ENCODE data around the gene PARP16.
A peak's percentile ranks its signal among the peaks of the same experiment; 100 is the strongest.
"Not testable (repeated sequence)": the region's sequence is repeated elsewhere in the genome, so short reads cannot be mapped to it uniquely, and the experiment has no call there.

The PARP16 gene

DNA sequence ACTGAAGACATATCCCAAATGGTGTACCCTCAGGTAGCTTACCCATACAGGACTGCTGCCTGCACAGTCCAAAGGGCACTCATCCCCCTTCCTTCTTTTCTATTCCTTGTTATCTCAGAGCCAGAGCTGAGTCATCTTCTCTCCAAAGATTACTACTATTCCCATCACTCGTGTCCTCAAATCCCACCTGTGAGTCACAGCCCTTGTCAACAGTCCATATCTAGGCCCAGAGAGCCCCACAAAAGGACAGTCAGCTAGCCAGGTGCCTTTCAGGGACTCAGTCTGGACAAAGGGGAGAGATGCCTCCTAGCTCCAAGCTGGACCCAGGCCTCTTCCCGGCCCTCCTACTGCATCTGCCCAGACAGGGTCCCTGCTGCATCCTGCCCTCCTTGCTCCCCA, 11.0 kb downstream of the PARP16 start:
- DNase-seq (ENCODE audit: low read depth): no peak

GRCh38 chr15:65275104-65275727, 11.5 kb downstream of the PARP16 start:
- DNase-seq (ENCODE audit: low read depth): no peak

DNA sequence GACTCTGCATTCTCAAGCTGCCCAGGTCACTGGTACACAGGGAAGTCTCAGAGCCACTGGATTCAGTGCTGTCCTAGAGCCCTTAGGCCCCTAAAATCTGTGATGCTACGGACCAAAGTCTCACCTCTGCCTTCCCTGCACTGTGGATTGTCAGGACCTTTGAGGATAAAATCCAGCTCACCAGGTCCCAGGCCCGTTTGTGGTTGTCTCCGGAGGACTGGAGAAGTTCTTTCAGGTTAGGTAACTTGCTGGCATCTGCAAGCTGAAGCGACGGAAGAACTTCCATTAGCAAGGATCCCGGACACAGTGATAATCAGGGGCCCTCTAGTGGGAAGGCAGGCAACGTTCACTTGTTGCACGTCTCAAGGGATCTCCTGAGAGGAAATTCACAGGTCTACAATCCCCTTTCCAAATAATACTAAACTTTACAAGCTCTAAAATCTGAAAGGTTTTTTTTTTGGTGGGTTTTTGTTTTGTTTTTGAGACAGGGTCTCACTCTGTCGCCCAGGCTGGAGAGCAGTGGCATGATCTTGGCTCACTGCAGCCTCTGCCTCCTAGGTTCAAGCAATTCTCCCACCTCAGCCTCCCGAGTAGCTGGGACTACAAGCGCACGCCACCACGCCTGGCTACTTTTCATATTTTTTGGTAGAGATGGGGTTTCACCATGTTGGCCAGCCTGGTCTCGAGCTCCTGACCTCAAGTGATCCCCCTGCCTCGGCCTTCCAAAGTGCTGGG, 15.7 kb downstream of the PARP16 start:
- DNase-seq (ENCODE audit: low read depth): peak; percentile 64

- no peak for DNase-seq (ENCODE audit: low read depth)
Observed at GRCh38 chr15:65268411-65268810, 18.3 kb downstream of the PARP16 start.

- DNase-seq (ENCODE audit: low read depth): no peak
Observed at GRCh38 chr15:65266469-65266868, 20.2 kb downstream of the PARP16 start.

- DNase-seq (ENCODE audit: low read depth): no peak
Observed at GRCh38 chr15:65264863-65265430, 21.7 kb downstream of the PARP16 start.

- DNase-seq (ENCODE audit: low read depth): no peak
Observed at GRCh38 chr15:65263313-65263712, 23.4 kb downstream of the PARP16 start.

GRCh38 chr15:65260968-65261367, 25.7 kb downstream of the PARP16 start:
- DNase-seq (ENCODE audit: low read depth): no peak

- no peak for DNase-seq (ENCODE audit: low read depth)
Observed at GRCh38 chr15:65259367-65259797, 27.3 kb downstream of the PARP16 start.

GRCh38 chr15:65258375-65259262, 28.1 kb downstream of the PARP16 start:
- DNase-seq (ENCODE audit: low read depth): no peak

- no peak for DNase-seq (ENCODE audit: low read depth)
Observed at GRCh38 chr15:65255486-65256140, 31.1 kb downstream of the PARP16 start.

DNA sequence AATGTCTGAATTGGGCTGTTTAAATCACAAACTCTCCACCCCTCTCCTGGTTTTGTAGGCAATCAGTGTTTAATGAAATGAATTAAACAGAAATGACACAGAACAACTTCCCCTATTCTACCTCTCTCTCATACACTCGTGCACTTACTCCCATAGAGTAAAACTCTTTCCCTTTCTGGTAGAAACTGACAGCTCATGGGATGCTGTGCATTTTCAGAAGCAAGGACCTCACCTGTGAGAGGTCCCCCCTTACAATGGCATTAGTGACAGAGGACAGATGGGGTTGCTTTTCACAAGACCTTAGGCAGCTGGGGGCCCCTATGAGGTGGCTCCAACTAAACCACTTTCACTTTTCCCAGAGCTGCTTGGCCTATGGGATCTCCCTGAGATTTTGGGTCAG, 31.9 kb downstream of the PARP16 start:
- no peak for DNase-seq (ENCODE audit: low read depth)

GRCh38 chr15:65254356-65254755, 32.3 kb downstream of the PARP16 start:
- no peak for DNase-seq (ENCODE audit: low read depth)

- DNase-seq (ENCODE audit: low read depth): no peak
Observed at GRCh38 chr15:65249641-65250040, 37.0 kb downstream of the PARP16 start.

DNA sequence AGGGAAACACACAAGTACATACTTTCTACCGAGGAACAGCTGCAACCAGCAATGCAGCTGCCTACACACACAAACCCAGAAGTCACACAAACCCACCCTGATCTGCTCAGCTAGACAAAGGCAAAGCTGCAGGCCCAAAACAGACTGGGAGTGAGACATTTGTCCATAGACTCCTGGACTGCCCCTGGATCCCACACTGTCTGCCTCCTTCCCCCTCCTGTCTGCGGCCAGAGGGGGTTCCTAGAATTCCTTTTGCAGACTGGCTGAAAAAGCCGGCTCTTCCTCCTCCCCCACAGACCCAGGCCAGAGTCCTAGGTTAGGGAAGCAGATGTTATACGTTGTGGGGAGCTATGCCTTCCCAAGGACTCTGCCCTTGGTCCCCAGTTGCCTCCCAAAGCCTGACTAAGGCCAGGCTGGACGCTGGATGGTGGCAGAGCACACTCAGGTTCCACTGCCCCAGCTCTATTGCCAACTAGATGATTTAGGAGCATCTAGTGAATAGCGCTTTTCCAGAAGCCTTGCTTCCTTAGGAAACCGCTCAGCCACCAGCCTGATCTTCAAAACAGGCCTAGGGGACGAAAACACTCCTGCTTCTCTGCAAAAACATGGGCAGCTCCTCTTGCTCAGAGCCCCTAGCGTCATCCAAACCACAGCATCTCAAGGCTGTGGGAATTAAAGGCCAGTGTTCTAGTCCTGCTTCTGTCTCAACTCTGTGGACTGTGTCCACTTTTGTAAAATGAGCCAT, 38.0 kb downstream of the PARP16 start:
- DNase-seq (ENCODE audit: low read depth): no peak

DNA sequence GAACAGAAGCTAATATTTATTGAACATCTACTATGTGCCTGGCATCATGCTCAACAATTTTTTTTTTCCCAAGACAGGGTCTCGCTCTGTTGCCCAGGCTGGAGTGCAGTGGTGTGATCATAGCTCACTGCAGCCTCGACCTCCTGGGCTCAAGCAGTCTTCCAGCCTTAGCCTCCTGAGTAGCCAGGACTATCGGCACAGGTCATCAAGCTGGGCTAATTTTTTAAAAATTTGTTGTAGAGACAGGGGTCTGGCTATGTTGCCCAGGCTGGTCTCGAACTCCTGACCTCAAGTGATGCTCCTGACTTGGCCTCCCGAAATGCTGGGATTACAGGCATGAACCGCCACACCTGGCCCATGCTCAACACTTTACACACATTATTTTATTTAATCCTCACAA, 39.7 kb downstream of the PARP16 start:
- no peak for DNase-seq (ENCODE audit: low read depth)

DNA sequence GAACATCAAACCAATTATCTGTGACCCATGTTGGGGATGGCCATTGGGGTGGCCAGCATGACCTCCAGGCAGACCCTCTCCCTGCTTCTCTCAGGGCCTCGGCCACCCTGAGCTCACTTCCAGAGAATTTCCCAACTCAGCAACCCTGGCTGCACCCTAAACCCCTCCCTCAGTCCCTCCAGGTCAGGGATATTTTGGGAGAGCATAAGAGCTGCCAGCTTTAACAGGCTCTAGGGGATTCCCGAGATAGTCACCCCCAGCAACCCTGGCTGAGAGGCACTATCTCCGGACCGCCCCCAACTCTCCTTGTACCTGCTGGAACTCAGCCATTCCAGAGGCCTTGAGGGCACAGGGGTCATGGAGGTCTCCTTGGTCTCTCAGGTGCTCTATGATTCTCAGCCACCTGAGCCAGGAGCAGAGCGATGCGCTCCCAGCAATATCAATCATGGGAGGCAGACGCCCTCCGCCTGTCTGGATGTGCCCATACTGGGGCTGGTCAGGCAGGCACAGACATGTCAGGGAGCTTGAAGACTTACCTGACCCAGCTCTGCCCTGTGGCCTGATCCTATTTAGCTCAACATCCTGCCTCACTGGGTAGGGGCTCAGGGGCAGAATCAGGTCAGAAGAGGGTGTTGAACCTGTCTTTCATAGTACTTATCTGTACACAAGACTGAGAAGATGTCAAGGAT, 40.5 kb downstream of the PARP16 start:
- DNase-seq (ENCODE audit: low read depth): no peak

DNA sequence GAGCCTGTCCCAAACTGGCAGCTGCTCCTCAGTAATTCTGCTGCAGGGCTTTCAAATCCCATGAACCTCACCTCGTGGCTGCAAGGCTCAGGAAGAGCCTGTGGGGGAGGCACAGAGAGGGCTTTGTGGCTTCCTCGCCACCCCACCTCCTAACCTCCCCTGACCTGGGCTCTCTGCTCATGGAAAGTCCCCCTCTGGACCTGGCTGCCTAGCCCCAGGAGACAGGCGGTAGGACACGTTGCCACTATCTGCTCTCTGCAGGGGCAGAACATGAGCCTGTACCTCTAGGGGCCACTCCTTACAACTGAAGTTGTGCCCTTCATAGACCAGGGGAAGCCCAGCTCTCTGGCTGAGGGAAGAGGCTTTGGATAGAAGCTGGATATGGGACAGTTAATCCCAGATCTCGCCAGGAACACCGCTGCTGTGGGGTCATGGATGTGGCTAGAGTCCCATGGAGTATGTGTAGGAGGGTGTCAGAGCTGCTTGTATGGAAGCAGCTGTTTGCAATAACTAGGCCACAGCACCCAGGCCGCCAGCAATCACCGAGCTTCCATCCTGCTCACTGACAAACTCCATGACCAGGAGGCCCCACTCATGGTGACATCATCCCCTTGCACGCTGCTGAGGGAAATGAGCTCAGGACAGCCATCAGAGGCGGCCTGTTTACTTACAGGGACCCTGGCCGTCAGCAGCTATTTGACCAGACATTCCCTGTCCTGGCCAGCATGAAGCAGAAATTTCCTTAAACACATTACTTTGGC, 41.4 kb downstream of the PARP16 start:
- DNase-seq (ENCODE audit: low read depth): no peak

GRCh38 chr15:65244638-65245037, 42.0 kb downstream of the PARP16 start:
- DNase-seq (ENCODE audit: low read depth): no peak

GRCh38 chr15:65236443-65236842, 50.2 kb downstream of the PARP16 start:
- not testable (repeated sequence) for DNase-seq (ENCODE audit: low read depth)

All from stromal cell of bone marrow (primary cell).